Glutamatergic neuron (in vitro differentiated cells): ENCODE measurements around the gene CST2. TPM values are rescaled to one million over a fixed set of nuclear protein-coding genes. Genes with fewer than 3 reads are reported as not detected.
"Not testable (repeated sequence)": the region's sequence is repeated elsewhere in the genome, so short reads cannot be mapped to it uniquely, and the experiment has no call there.

Experiments used
- DNase-seq: peaks from one replicate; pipeline ENCODE4 v3.0.0; 2022
- H3K27ac Mint-ChIP-seq: one replicate; pipeline ENCODE4 v1.8.0; 2020; ENCODE audit warnings: mild to moderate bottlenecking, mixed read lengths, inconsistent platforms; ENCODE audit not compliant: unreplicated experiment
- H3K27me3 Mint-ChIP-seq: one replicate; pipeline ENCODE4 v1.8.0; 2020; ENCODE audit warnings: mild to moderate bottlenecking, moderate library complexity, mixed read lengths, inconsistent platforms; ENCODE audit not compliant: unreplicated experiment
- H3K36me3 Mint-ChIP-seq: one replicate; pipeline ENCODE4 v1.8.0; 2020; ENCODE audit warnings: mild to moderate bottlenecking, mixed read lengths, inconsistent platforms; ENCODE audit not compliant: unreplicated experiment
- H3K4me1 Mint-ChIP-seq: one replicate; pipeline ENCODE4 v1.8.0; 2020; ENCODE audit warnings: mild to moderate bottlenecking, low read depth, mixed read lengths, inconsistent platforms; ENCODE audit not compliant: unreplicated experiment
- H3K4me3 Mint-ChIP-seq: one replicate; pipeline ENCODE4 v1.8.0; 2020; ENCODE audit warnings: mild to moderate bottlenecking, mixed read lengths, inconsistent platforms; ENCODE audit not compliant: unreplicated experiment
- H3K9me3 Mint-ChIP-seq: one replicate; pipeline ENCODE4 v1.8.0; 2020; ENCODE audit warnings: mild to moderate bottlenecking, moderate library complexity, mixed read lengths, inconsistent platforms; ENCODE audit not compliant: unreplicated experiment
- total RNA-seq: library from RNA; stranded (reverse); fragmentation: NEBNext Ultra II Directional; extraction: Animal tissue kit (Norgen Biotek cat#: 25700); gene quantifications from one replicate; pipeline ENCODE4 v1.2.1, GENCODE V29; 2021; ENCODE audit not compliant: unreplicated experiment
- TF ChIP-seq, protein P1 (sequence below): fragments of 200-600 bp; sonication (generic); IDR thresholded peaks from one replicate; pipeline ENCODE4 v1.5.0; 2021; ENCODE audit not compliant: partially characterized antibody, unreplicated experiment

Gene CST2
- total RNA-seq, 1 donor from 2014 or later: not detected

DNA sequence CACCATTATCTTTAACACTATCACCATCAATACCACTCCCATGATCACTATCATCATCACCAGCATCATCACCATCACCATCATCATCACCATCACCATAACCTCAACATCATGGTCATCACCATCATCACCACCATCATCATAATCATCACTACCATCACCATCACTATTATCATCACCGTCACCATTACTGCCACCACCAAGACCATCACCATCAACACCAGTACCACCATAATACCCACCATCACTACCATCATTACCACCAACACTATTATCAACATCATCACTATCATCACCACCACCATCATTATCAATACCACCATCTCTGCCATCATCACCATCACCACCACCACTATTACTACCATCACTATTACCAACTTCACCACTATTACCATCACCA lies 43.1 kb downstream of the CST2 start:
- TF ChIP-seq, protein P1, sequence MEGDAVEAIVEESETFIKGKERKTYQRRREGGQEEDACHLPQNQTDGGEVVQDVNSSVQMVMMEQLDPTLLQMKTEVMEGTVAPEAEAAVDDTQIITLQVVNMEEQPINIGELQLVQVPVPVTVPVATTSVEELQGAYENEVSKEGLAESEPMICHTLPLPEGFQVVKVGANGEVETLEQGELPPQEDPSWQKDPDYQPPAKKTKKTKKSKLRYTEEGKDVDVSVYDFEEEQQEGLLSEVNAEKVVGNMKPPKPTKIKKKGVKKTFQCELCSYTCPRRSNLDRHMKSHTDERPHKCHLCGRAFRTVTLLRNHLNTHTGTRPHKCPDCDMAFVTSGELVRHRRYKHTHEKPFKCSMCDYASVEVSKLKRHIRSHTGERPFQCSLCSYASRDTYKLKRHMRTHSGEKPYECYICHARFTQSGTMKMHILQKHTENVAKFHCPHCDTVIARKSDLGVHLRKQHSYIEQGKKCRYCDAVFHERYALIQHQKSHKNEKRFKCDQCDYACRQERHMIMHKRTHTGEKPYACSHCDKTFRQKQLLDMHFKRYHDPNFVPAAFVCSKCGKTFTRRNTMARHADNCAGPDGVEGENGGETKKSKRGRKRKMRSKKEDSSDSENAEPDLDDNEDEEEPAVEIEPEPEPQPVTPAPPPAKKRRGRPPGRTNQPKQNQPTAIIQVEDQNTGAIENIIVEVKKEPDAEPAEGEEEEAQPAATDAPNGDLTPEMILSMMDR: no peak
- Mint-ChIP-seq H3K27ac (no peak overlapping the region), H3K27me3 (peaks cover 2% of the 10 kb centered on the region), H3K9me3 (no peaks in the 10 kb centered on the region), H3K4me3 (no peak overlapping the region), H3K36me3 (no peaks in the 10 kb centered on the region), H3K4me1 (no peaks in the 10 kb centered on the region)
- no peak for DNase-seq

DNA sequence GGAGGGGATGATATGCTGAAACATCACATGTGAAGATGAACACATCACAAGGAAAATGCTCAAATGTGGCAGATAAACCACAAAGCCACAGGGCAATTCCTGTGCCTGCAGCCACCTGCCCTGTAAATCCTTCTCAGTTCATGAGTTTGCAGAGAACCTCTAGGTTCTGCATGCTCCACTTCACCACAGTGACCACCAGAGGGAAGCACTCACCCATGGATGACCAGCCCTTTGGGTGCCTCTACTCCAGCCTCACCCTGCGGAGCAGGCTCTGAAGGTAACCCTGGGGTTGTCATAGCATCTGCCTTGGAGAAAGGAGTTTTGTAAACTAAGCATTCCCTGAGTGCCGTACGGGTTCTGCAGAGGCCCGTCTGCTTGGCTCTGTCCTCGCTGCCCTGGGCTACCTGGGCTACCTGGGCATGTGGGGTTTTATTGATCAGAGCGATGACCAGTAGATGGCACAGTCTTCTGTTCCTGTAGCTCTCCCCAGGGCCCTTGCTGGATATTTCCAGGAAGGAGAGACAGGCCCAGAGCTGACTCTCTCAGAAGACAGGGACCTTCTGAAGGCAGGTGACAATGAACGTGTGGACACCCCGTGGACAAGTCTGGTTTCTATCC lies 44.1 kb downstream of the CST2 start:
- DNase-seq: peak; percentile 65
- H3K4me3 Mint-ChIP-seq: no peak overlapping the region
- peaks cover 2% of the 10 kb centered on the region for H3K27me3 Mint-ChIP-seq
- TF ChIP-seq, protein P1: peak; percentile 79
- no peak overlapping the region for H3K27ac Mint-ChIP-seq
- H3K36me3 Mint-ChIP-seq: no peaks in the 10 kb centered on the region
- H3K4me1 Mint-ChIP-seq: no peaks in the 10 kb centered on the region
- no peaks in the 10 kb centered on the region for H3K9me3 Mint-ChIP-seq

DNA sequence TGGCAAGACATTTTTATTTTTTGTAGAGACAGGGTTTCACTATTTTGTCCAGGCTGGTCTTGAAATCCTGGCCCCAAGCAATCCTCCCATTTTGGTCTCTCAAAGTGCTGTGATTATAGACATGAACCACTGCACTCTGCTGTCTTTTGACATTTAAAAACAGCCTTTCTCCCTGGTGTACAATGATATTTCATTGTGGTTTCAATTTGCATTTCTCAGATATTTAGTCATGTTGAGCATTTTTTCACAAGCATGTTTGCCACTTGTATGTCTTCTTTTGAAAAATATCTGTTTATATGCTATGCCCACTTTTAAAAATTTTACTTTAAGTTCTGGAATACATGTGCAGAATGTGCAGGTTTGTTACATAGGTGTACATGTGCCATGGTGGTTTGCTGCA lies 47.9 kb downstream of the CST2 start:
- not testable (repeated sequence) for H3K36me3 Mint-ChIP-seq, H3K27ac Mint-ChIP-seq, H3K4me1 Mint-ChIP-seq, H3K9me3 Mint-ChIP-seq, DNase-seq, H3K4me3 Mint-ChIP-seq, H3K27me3 Mint-ChIP-seq

DNA sequence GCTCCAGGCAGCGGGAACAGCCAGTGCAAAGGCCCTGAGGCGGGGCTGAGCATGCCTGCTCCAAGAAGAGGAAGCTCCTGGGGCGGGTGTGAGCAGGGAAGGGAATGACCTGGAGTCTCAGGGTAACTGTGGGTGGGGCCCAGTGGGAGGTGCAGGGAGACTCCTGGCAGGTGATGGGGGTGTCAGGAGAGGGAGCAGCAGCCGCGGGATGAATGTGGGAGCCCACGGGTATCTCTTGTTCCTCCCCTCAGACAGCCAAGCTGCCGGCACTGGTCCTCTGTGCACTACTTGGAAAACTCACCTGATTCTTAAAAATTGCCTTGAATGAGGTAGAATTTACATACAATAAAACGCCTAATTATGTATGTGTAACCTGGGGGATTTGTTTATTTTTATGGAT lies 49.1 kb downstream of the CST2 start:
- not testable (repeated sequence) for DNase-seq, H3K27ac Mint-ChIP-seq, H3K27me3 Mint-ChIP-seq, H3K9me3 Mint-ChIP-seq, H3K4me3 Mint-ChIP-seq, H3K36me3 Mint-ChIP-seq, H3K4me1 Mint-ChIP-seq

DNA sequence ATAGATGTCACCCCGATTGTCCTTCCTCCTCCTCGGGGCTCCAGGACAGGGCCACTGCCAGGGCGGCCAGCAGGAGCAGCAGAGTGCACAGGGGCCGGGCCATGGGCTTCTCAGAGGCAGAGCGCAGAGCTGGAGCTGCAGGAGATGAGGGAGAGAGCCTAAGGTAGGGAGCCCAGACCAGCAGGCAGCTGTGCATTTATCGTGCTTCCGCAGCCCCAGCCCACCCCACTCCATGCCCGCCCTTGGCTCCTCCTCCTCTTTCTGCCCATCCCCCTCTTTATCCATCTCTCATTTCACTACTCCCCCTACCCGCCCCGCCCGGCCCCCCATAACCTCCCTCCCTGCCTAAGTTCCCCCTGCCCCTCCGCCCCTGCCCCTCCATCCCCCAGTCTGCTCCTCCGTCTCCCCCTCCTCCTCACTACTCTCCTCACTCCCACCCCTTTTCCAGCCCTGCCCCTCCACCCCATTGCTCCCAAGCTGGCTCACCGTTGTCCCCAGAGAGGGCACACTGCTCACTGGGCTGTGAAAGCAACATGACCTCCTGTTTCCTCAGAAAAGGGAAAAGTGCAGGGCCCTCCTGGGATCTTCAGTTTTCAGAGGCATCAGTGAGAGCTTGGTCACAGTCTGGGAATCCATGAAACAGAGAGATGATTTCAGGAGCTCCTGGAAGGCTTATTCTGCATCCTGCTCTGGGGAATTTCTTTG lies 50.3 kb downstream of the CST2 start:
- H3K9me3 Mint-ChIP-seq: no peaks in the 10 kb centered on the region
- DNase-seq: peak; percentile 68
- H3K27ac Mint-ChIP-seq: peak overlapping the region; percentile 62
- peaks cover 8% of the 10 kb centered on the region for H3K4me1 Mint-ChIP-seq
- H3K27me3 Mint-ChIP-seq: peaks cover 2% of the 10 kb centered on the region
- no peaks in the 10 kb centered on the region for H3K36me3 Mint-ChIP-seq
- TF ChIP-seq, protein P1: no peak
- H3K4me3 Mint-ChIP-seq: peak overlapping the region; percentile 28

DNA sequence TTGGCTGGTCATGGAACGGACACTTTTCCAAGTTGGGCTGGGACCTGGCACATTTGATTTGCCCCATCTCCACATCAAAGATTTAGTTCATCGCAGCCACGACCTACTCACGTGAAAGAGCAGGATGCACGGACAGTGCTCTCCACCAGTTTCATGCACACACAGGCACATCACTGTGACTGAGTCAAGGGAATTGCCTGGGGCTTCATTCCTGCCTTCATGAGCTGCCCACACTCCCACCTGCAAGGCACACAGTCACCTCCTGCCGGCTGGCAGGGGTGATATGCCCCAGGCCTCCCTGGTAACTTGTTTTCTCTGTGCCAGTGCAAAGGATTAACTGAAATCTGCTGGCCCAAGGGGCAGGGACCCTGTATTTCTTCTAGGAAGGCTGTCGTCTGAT lies 52.4 kb downstream of the CST2 start:
- Mint-ChIP-seq H3K4me3 (no peak overlapping the region), H3K27me3 (peaks cover 2% of the 10 kb centered on the region), H3K27ac (no peak overlapping the region), H3K9me3 (no peaks in the 10 kb centered on the region), H3K36me3 (no peaks in the 10 kb centered on the region), H3K4me1 (peaks cover 8% of the 10 kb centered on the region)
- TF ChIP-seq, protein P1: no peak
- no peak for DNase-seq

Other genes starting within 250 kb of the CST2 start
- gene CST9, start 220.8 kb downstream of the CST2 start, total RNA-seq: not detected
- 224 TPM for gene CST3, start 188.8 kb downstream of the CST2 start, total RNA-seq
- not detected for gene CST4, start 137.7 kb downstream of the CST2 start, total RNA-seq
- not detected for gene CST1, start 75.8 kb downstream of the CST2 start, total RNA-seq
- not detected for gene CST5, start 53.0 kb upstream of the CST2 start, total RNA-seq
- gene GGTLC1, start 162.1 kb upstream of the CST2 start, total RNA-seq: not detected